HG02885 (cell line): ENCODE measurements around the gene PIGQ.

Experiments
- ATAC-seq: cut with Tn5 transposase; IDR thresholded peaks from one replicate; pipeline ENCODE4 v1.9.1; 2021; ENCODE audit warnings: mild to moderate bottlenecking; ENCODE audit not compliant: unreplicated experiment, poor library complexity

Gene PIGQ

DNA sequence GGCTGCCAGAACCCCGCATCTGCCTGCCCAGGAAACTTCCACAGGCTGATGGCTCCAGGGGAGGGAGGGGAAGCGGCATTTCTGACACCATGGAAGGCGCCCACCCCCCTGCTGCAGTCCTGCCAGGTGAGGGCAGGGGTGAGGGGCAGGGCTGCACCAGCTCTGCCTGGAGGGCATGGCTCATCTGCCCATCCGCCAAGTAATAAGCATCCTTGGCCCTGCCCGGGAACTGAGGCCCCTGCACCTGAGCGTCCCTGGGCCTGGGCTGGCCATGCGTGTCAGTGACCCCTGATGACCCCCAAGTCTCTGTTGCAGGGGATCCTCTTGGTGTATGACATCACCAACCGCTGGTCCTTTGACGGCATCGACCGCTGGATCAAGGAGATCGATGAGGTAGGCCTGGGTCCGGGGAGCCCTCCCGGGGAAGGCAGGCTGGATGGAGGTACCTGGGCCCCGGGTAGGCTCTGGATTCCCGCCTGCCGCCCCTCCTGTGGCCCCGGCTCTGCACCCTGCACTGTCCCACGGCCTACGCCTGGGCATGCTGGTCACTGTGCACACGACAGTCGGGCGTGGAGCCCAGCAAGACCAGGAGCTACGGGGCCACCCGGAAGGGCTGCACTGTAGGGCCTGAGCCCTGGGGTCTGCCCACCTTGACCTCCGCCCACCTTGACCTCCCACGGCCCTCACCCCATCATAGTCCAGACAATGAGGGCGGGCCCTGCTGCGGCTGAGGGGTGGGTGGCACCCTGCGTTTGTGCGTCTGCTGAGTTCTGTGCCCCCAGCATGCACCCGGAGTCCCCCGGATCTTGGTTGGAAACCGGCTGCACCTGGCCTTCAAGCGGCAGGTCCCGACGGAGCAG lies 55.6 kb downstream of the PIGQ start:
- ATAC-seq = no peak

DNA sequence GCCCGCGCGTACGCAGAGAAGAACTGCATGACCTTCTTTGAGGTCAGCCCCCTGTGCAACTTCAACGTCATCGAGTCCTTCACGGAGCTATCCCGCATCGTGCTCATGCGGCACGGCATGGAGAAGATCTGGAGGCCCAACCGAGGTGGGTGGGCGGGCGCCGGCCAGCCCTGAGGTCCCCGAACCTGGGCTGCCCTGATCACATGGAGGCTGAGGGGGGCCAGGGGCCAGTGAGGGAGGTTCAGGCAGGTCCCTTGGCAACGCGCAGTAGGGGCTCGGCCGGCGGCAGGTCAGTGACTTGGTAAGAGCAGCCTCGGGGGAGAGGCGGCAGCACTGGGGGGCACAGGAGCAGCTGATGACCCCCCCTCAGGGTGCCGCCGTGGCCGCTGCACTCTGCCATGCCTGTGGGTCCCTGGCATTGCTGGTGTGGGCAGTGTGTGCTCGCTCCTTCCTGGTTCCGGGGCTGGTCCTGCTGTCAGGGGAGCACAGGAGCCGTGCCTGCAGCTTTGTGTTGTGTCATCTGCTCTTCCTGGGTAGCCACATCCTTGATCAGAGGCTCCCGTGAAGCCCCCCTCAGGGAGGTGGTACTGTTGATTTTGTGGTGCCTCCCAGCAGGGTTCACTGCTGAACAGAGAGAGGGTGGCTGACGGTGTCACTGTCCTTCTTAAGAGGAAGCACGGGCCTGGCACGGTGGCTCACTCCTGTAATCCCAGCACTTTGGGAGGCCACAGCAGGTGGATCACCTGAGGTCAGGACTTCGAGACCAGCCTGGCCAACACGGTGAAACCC lies 56.4 kb downstream of the PIGQ start:
- no peak for ATAC-seq

DNA sequence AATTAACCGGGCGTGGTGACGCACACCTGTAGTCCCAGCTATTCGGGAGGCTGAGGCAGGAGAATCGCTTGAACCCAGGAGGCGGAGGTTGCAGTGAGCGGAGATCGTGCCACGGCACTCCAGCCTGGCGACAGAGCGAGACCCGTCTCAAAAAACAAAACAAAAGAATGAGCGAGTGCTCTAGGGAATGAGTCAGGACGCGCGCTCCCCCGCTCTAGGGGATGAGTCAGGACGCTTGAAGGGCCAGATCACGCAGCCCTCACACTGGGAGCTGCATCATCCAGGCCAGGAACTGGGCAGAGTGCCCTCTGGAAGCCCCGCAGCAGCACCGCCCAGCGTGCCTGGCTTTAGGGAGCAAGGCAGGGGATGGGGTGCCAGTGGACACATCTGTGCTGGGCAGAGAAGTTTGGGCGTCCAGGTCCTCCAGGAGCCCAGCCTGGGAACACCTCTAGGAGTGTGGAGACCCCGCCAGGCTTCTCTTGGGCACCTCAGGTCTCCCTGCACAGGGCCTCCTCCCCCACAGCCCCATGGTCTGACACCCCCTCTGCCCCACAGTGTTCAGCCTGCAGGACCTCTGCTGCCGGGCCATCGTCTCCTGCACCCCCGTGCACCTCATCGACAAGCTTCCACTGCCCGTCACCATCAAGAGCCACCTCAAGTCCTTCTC lies 57.2 kb downstream of the PIGQ start:
- no peak for ATAC-seq

DNA sequence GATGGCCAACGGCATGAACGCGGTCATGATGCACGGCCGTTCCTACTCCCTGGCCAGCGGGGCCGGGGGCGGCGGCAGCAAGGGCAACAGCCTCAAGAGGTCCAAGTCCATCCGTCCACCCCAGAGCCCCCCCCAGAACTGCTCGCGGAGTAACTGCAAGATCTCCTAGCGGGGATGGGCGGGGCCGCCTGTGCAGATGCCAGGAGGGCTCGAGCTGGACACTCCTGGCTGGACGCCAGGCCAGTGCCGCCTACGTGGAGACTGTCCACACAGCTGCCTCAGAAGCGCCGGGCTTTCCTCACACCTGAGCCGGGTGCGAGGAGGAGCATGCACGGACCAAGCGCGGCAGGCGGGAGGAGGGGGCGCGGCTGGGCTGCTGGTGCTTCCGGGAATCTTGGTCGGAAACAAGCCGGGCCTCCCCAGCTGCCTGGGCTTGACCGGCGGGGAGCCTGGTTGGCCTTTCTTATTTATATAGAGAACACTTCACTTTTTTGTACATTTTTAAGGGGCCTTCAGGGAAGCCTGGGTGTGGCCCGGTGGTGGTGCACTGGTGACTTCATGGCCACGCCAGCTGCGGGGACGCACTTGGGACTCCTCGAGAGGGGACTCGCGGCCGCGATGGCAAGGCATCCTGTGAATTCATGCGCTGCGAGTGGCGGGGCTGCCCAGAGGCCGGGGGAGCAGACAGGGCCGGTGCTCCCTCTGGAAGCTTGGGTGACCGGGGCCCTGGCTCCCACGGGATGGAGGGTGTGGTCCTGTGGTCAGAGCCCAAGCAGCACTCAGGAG lies 57.9 kb downstream of the PIGQ start:
- ATAC-seq = no peak

DNA sequence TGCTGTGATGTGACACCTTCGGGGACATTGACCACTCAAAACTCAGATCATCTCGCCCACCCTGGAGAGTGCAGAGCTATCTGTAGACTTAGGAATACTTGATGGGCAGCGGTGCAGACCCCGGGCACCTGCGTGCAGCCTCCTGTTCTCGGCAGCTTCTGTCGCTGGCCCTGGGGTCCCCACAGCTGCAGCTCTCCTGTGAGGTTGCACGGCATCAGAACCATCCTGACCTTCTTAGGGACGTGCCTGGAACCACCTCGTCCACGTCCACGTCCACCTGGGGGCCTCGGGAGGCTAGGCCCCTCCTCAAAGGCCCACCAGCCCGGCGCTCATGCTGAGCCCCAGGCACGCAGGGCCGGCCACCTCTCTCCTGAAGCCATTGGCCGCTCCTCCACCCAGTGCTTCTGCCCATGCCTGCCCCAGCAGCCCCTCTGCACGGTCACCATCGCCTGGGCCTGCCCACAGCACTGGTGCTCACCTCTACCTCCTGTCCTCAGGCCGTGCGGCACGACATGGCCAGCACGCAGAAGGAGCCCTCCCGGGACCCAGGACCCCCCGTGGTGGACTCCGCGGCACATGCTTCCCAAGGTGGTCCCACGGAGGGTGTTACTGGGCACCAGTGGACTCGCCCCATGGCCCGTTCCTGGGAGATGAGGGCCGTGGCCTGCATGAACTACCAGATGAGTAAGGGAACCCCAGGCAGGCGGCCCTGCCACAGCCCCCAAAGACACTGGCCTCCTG lies 58.7 kb downstream of the PIGQ start:
- ATAC-seq = no peak

DNA sequence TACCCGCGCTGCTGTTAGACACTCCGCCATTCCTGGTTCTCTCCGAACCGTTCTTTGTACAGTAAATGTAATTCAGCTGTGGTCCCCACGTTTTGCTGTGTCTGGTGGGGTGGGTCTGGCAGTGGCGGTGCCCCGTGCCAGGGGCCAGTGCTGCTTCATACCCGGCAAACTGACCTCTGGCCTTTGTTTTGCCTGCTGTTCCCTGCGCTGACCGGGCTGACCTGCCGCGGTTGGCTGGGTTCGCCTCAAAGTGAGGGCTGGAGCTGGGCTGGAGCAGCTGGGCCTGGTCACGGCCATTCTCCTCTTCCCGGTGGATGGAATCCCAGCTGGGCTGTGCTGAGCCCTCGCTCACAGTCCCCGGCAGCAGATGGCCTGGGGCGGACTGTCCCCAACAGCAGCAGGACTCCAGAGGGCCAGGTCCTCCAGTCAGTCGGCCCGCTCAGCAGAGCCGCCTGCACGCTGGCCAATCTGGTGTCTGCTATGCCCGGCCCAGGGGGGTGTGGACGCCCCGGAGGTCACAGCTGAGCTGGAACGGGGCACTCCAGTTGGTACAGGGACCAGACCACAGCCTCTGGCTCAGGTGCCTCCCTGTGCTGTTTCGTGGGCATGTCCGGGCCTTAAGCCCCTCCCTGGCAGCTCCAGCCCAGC lies 59.5 kb downstream of the PIGQ start:
- ATAC-seq = no peak

DNA sequence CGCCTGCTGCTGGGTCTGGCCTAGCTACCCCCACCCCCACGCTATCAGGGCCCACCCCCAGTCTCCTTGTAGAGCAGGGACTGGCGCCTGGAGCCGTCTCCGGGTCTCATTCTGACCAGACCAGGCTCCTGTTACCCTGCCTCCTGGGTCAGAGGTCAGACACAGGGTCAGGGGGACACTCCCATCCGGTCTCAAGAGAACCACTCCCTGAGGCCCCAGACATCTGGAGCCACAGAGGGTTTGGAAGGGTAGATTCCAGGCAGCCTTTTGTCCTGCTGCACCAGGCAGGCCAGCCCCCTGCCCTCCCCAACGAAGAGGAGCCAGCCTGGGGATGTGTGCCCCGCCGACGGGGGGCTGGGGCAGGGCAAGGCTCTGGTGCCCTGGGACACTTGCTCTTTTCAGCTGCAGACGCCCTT lies 60.1 kb downstream of the PIGQ start:
- no peak for ATAC-seq

DNA sequence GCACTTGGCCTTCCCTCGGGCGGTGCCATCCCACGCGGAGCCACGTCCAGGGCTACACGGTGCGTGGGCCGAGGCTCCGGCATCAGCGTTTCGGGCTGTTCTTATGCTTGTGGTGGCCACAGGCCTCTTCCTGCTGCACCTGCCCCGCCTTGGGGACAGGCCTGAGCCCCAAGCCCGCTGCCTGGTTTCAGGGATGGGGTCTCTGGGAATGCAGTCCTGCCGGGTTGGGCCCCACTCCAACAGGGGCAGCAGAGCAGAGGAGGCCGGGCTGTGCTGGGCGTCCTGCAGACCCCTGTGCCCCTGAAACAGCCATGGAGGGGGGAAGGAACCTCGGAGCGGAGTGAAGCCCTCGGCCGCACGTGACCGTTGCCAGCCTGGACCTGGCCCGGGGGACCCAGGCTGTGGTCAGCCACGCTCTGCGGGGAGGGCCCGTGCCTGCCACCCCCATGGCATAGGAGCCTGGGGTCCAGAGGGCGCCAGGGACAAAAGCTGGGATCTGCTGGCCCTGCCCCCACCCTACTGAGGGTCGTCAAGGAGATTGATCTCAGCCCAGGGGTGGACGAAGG lies 60.6 kb downstream of the PIGQ start:
- no peak for ATAC-seq

DNA sequence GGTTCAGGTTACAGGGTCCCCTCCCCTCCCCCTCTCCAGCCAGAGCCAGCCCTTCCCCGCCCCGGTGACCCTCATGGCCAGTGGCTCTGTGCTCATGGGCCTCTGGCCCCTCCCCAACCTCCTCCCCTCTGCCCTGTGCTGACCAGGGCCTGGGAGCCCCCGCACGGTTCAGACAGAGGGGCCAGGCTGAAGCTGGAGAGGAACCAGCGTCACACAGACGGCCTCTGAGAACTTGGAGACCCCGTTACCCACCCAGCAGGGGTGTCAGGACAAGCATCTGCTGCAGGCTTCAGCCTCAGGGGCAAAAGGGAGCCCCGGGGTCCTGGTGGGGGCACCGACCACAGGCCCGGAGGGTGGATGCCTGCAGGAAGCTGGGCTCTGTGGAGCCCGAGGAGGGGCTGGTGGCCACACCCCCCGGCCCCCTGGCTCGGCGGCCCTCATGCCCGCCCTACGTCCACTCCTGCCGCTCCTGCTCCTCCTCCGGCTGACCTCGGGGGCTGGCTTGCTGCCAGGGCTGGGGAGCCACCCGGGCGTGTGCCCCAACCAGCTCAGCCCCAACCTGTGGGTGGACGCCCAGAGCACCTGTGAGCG lies 61.1 kb downstream of the PIGQ start, which contains the start of gene WFIKKN1:
Gene WFIKKN1 (plus strand): TSS at position 171 of the 591 bp plus-strand sequence. CDS start 269 bp downstream, at position 440.
- ATAC-seq = no peak

DNA sequence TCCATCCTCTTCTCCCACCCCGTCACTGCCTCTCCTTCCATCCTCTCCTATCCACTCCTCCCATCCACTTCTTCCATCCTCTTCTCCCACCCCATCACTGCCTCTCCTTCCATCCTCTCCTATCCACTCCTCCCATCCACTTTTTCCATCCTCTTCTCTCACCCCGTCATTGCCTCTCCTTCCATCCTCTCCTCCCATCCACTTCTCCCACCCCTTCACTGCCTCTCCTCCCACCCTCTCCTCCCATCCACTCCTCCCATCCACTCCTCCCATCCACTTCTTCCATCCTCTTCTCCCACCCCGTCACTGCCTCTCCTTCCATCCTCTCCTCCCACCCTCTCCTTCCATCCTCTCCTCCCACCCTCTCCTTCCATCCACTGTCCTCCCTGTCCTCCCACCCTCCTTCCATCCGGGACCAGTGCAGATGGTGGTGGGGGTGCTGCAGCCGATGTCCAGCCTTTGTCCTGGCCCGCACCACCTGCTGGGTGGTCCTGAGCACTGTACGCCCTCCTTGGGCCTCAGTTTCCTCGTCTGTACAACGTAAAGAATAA lies 62.1 kb downstream of the PIGQ start:
- no peak for ATAC-seq

DNA sequence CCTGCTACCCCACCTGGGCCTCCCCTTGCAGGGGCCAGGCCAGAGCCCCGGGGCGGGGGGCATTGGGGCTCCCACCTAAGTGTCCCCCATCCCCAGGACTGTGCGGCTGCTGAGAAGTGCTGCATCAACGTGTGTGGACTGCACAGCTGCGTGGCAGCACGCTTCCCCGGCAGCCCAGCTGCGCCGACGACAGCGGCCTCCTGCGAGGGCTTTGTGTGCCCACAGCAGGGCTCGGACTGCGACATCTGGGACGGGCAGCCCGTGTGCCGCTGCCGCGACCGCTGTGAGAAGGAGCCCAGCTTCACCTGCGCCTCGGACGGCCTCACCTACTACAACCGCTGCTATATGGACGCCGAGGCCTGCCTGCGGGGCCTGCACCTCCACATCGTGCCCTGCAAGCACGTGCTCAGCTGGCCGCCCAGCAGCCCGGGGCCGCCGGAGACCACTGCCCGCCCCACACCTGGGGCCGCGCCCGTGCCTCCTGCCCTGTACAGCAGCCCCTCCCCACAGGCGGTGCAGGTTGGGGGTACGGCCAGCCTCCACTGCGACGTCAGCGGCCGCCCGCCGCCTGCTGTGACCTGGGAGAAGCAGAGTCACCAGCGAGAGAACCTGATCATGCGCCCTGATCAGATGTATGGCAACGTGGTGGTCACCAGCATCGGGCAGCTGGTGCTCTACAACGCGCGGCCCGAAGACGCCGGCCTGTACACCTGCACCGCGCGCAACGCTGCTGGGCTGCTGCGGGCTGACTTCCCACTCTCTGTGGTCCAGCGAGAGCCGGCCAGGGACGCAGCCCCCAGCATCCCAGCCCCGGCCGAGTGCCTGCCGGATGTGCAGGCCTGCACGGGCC lies 62.9 kb downstream of the PIGQ start:
- ATAC-seq = no peak

DNA sequence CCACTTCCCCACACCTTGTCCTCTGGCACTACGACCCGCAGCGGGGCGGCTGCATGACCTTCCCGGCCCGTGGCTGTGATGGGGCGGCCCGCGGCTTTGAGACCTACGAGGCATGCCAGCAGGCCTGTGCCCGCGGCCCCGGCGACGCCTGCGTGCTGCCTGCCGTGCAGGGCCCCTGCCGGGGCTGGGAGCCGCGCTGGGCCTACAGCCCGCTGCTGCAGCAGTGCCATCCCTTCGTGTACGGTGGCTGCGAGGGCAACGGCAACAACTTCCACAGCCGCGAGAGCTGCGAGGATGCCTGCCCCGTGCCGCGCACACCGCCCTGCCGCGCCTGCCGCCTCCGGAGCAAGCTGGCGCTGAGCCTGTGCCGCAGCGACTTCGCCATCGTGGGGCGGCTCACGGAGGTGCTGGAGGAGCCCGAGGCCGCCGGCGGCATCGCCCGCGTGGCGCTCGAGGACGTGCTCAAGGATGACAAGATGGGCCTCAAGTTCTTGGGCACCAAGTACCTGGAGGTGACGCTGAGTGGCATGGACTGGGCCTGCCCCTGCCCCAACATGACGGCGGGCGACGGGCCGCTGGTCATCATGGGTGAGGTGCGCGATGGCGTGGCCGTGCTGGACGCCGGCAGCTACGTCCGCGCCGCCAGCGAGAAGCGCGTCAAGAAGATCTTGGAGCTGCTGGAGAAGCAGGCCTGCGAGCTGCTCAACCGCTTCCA lies 63.7 kb downstream of the PIGQ start:
- no peak for ATAC-seq
